Mesodermal cell (in vitro differentiated cells): Measurements from ENCODE around the gene TRIOBP.

ENCODE experiments used
- H3K27ac ChIP-seq: 2 replicates; pipeline ENCODE4 v1.7.0; 2013; ENCODE audit warnings: mild to moderate bottlenecking, low read depth, low read length, moderate library complexity; ENCODE audit not compliant: severe bottlenecking
- H3K36me3 ChIP-seq: 2 replicates; pipeline ENCODE4 v1.7.1; 2013; ENCODE audit warnings: mild to moderate bottlenecking, low read length, moderate library complexity; ENCODE audit not compliant: control insufficient read depth, insufficient read depth
- H3K4me1 ChIP-seq: one replicate; pipeline ENCODE4 v1.7.1; 2013; ENCODE audit warnings: mild to moderate bottlenecking, low read length; ENCODE audit not compliant: insufficient read depth, control insufficient read depth, poor library complexity, severe bottlenecking
- H3K4me3 ChIP-seq: 2 replicates; pipeline ENCODE4 v1.7.0; 2013; ENCODE audit warnings: low read length, control low read depth, mild to moderate bottlenecking; ENCODE audit not compliant: insufficient read depth, poor library complexity, severe bottlenecking; ENCODE audit errors: extremely low read depth
- H3K9me3 ChIP-seq: 2 replicates; pipeline ENCODE4 v1.7.1; 2013; ENCODE audit warnings: mild to moderate bottlenecking, low read length, moderate library complexity; ENCODE audit not compliant: control insufficient read depth
- WGBS, 2 experiments: methylation state at CpG; one replicate each; pipeline ENCODE4 v1.1.5; 2013; ENCODE audit warnings: missing lambda C conversion rate in 2 of 2; ENCODE audit not compliant: insufficient coverage in 2 of 2; 5-methylcytosine and 5-hydroxymethylcytosine counted together

Gene TRIOBP

GRCh38 chr22:37733625-37734401 lies 37.0 kb downstream of the TRIOBP start:
- Histone ChIP-seq H3K9me3 (no peaks in the 10 kb centered on the region), H3K36me3 (peaks cover 15% of the 10 kb centered on the region), H3K27ac (no peak overlapping the region), H3K4me3 (no peak overlapping the region), H3K4me1 (no peaks in the 10 kb centered on the region)
- 88 to 94% methylated on average over 10 of the region's 11 CpGs for WGBS, 2 experiments

- Histone ChIP-seq H3K4me1 (no peaks in the 10 kb centered on the region), H3K36me3 (peaks cover 11% of the 10 kb centered on the region), H3K27ac (no peak overlapping the region), H3K4me3 (no peak overlapping the region), H3K9me3 (no peaks in the 10 kb centered on the region)
- WGBS, 2 experiments = 88 to 97% methylated on average over 4 to 6 of the region's 6 CpGs
These were observed 37.5 kb downstream of the TRIOBP start for GRCh38 chr22:37734402-37734700.

- Histone ChIP-seq H3K9me3 (no peaks in the 10 kb centered on the region), H3K4me1 (no peaks in the 10 kb centered on the region), H3K27ac (no peak overlapping the region), H3K36me3 (peaks cover 10% of the 10 kb centered on the region), H3K4me3 (no peak overlapping the region)
- WGBS, 2 experiments = 62 to 64% methylated on average over 16 of the region's 16 CpGs
These were observed 38.2 kb downstream of the TRIOBP start for GRCh38 chr22:37734964-37735451.

- 79 to 97% methylated on average over 4 to 5 of the region's 12 CpGs for WGBS, 2 experiments
- no peak overlapping the region for H3K27ac ChIP-seq
- H3K9me3 ChIP-seq = no peaks in the 10 kb centered on the region
- peaks cover 26% of the 10 kb centered on the region for H3K4me1 ChIP-seq
- no peak overlapping the region for H3K4me3 ChIP-seq
- no peaks in the 10 kb centered on the region for H3K36me3 ChIP-seq
These were observed 42.2 kb downstream of the TRIOBP start for GRCh38 chr22:37739035-37739434.

GRCh38 chr22:37739611-37740049 lies 42.8 kb downstream of the TRIOBP start:
- H3K9me3 ChIP-seq = no peaks in the 10 kb centered on the region
- no peaks in the 10 kb centered on the region for H3K36me3 ChIP-seq
- no peak overlapping the region for H3K27ac ChIP-seq
- 95 to 98% methylated on average over 9 to 17 of the region's 17 CpGs for WGBS, 2 experiments
- H3K4me1 ChIP-seq = peaks cover 32% of the 10 kb centered on the region
- H3K4me3 ChIP-seq = no peak overlapping the region

- peak overlapping the region; percentile 91 for H3K27ac ChIP-seq
- no peak overlapping the region for H3K4me3 ChIP-seq
- H3K4me1 ChIP-seq = peaks cover 39% of the 10 kb centered on the region
- no peaks in the 10 kb centered on the region for H3K36me3 ChIP-seq
- WGBS, 2 experiments = 82 to 87% methylated on average over 20 to 22 of the region's 22 CpGs
- no peaks in the 10 kb centered on the region for H3K9me3 ChIP-seq
These were observed 43.8 kb downstream of the TRIOBP start for GRCh38 chr22:37740455-37741311.

GRCh38 chr22:37741312-37741795 lies 44.5 kb downstream of the TRIOBP start:
- peaks cover 39% of the 10 kb centered on the region for H3K4me1 ChIP-seq
- 65 to 68% methylated on average over 7 to 9 of the region's 9 CpGs for WGBS, 2 experiments
- H3K27ac ChIP-seq = peak overlapping the region; percentile 91
- no peak overlapping the region for H3K4me3 ChIP-seq
- no peaks in the 10 kb centered on the region for H3K36me3 ChIP-seq
- H3K9me3 ChIP-seq = no peaks in the 10 kb centered on the region

- peaks cover 41% of the 10 kb centered on the region for H3K4me1 ChIP-seq
- no peaks in the 10 kb centered on the region for H3K36me3 ChIP-seq
- 81 to 83% methylated on average over 10 to 11 of the region's 16 CpGs for WGBS, 2 experiments
- H3K4me3 ChIP-seq = no peak overlapping the region
- H3K27ac ChIP-seq = peak overlapping the region; percentile 77
- H3K9me3 ChIP-seq = no peaks in the 10 kb centered on the region
These were observed 45.7 kb downstream of the TRIOBP start for GRCh38 chr22:37742376-37743171.

GRCh38 chr22:37744589-37744988 lies 47.7 kb downstream of the TRIOBP start:
- Histone ChIP-seq H3K27ac (peak overlapping the region; percentile 57), H3K9me3 (no peaks in the 10 kb centered on the region), H3K36me3 (peaks cover 5% of the 10 kb centered on the region), H3K4me3 (no peak overlapping the region), H3K4me1 (peaks cover 60% of the 10 kb centered on the region)
- 93 to 97% methylated on average over 5 to 6 of the region's 6 CpGs for WGBS, 2 experiments
